HL-60 (cell line): ENCODE results near the gene EDIL3.
A peak's percentile ranks its signal among the peaks of the same experiment; 100 is the strongest.

Experiments
- DNase-seq, 2 experiments: peaks; one replicate each; pipeline ENCODE4 v3.0.0-alpha.2; 2010 to 2020; ENCODE audit warnings: low read depth in 1 of 2, low spot score in 1 of 2
- H3K27ac ChIP-seq: fragments of 250-450 bp; sonication (Bioruptor Pico); replicated peaks from 2 replicates; pipeline ENCODE4 v1.5.1; 2020; ENCODE audit warnings: mild to moderate bottlenecking, moderate library complexity
- H3K27me3 ChIP-seq: fragments of 250-450 bp; sonication (Bioruptor Pico); 2 replicates; pipeline ENCODE4 v1.5.1; 2021; ENCODE audit warnings: mild to moderate bottlenecking, moderate library complexity; ENCODE audit not compliant: insufficient read depth, poor library complexity, severe bottlenecking
- H3K4me3 ChIP-seq: replicated peaks from 2 replicates; pipeline ENCODE4 v1.5.1; 2011; ENCODE audit warnings: mild to moderate bottlenecking, control low read depth, low read length; ENCODE audit not compliant: insufficient read depth
- GABPA ChIP-seq: IDR thresholded peaks from 2 replicates; pipeline ENCODE4 v1.6.1; 2012; ENCODE audit warnings: low read depth
- POLR2AphosphoS5 ChIP-seq: IDR thresholded peaks from 2 replicates; pipeline ENCODE4 v1.6.1; 2012; ENCODE audit warnings: low read depth
- SPI1 ChIP-seq: IDR thresholded peaks from 2 replicates; pipeline ENCODE4 v1.6.1; 2012; ENCODE audit warnings: low read depth, mild to moderate bottlenecking, borderline replicate concordance
- TF ChIP-seq, protein P1 (sequence below): IDR thresholded peaks from 2 replicates; pipeline ENCODE4 v1.6.1; 2012; ENCODE audit warnings: low read depth; ENCODE audit not compliant: insufficient replicate concordance
- TF ChIP-seq, protein P2 (sequence below): IDR thresholded peaks from one replicate; pipeline ENCODE4 v1.5.1; 2011; ENCODE audit warnings: low read length, control low read depth, inconsistent platforms; ENCODE audit not compliant: insufficient read depth

The EDIL3 gene

DNA sequence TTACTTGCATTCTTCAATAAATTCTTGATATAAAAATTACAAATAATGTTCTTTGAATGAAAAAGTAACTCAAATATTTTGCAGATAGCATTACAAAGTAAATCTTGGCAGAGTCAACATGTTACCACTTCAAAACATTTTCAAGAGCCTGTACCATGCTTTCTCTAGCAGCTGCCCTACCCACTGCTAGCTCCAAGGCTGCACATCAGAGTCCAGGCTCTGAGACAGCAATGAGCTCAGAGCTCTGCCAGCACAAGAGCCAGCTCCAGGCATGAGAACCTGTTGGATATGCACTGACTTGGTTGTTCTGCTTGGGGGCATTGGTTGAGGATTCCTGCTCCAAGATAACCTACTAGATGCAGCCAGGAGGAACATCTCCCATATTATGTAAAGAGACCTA lies 452.7 kb downstream of the EDIL3 start:
- Histone ChIP-seq H3K27ac (no peak overlapping the region), H3K27me3 (no peaks in the 10 kb centered on the region), H3K4me3 (no peak overlapping the region)
- no peak for DNase-seq
- TF ChIP-seq, protein P1, sequence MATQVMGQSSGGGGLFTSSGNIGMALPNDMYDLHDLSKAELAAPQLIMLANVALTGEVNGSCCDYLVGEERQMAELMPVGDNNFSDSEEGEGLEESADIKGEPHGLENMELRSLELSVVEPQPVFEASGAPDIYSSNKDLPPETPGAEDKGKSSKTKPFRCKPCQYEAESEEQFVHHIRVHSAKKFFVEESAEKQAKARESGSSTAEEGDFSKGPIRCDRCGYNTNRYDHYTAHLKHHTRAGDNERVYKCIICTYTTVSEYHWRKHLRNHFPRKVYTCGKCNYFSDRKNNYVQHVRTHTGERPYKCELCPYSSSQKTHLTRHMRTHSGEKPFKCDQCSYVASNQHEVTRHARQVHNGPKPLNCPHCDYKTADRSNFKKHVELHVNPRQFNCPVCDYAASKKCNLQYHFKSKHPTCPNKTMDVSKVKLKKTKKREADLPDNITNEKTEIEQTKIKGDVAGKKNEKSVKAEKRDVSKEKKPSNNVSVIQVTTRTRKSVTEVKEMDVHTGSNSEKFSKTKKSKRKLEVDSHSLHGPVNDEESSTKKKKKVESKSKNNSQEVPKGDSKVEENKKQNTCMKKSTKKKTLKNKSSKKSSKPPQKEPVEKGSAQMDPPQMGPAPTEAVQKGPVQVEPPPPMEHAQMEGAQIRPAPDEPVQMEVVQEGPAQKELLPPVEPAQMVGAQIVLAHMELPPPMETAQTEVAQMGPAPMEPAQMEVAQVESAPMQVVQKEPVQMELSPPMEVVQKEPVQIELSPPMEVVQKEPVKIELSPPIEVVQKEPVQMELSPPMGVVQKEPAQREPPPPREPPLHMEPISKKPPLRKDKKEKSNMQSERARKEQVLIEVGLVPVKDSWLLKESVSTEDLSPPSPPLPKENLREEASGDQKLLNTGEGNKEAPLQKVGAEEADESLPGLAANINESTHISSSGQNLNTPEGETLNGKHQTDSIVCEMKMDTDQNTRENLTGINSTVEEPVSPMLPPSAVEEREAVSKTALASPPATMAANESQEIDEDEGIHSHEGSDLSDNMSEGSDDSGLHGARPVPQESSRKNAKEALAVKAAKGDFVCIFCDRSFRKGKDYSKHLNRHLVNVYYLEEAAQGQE: no peak
- TF ChIP-seq SPI1 (no peak), GABPA (no peak), POLR2AphosphoS5 (no peak)
- TF ChIP-seq, protein P2, sequence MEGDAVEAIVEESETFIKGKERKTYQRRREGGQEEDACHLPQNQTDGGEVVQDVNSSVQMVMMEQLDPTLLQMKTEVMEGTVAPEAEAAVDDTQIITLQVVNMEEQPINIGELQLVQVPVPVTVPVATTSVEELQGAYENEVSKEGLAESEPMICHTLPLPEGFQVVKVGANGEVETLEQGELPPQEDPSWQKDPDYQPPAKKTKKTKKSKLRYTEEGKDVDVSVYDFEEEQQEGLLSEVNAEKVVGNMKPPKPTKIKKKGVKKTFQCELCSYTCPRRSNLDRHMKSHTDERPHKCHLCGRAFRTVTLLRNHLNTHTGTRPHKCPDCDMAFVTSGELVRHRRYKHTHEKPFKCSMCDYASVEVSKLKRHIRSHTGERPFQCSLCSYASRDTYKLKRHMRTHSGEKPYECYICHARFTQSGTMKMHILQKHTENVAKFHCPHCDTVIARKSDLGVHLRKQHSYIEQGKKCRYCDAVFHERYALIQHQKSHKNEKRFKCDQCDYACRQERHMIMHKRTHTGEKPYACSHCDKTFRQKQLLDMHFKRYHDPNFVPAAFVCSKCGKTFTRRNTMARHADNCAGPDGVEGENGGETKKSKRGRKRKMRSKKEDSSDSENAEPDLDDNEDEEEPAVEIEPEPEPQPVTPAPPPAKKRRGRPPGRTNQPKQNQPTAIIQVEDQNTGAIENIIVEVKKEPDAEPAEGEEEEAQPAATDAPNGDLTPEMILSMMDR: no peak

DNA sequence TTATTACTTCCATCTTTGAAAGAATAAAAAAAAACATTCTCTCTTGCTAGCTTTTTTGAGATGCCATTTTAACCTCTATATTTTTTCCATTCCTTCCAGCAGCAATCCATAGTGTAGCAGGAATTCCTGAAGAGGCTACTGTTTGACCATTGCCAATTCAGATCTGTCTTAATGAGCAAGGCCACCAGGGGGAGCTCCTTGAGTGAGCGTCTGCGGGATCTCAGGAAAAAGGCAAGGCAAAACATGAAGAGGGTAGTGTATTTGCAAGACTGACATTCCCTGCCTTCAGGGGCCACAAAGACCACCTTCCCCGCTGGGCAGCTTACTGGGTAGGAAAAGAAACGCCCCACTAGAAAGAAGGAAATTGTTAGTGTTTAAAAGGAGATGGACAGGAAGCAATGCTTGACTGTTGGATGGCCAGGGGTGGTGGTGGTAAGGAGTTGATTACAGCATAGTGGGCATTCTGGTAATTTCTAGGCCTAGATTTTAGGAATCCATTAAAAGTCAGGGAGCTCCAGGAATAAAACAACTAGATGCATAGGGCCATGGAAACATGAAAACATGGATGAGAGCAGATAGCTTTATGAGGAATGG lies 457.4 kb downstream of the EDIL3 start:
- DNase-seq: peak in 1 of 2 experiments; percentile 11
- TF ChIP-seq POLR2AphosphoS5: no peak
- TF ChIP-seq, protein P2: peak; percentile 15
- no peak overlapping the region for H3K27ac ChIP-seq
- H3K4me3 ChIP-seq: no peak overlapping the region
- no peaks in the 10 kb centered on the region for H3K27me3 ChIP-seq

DNA sequence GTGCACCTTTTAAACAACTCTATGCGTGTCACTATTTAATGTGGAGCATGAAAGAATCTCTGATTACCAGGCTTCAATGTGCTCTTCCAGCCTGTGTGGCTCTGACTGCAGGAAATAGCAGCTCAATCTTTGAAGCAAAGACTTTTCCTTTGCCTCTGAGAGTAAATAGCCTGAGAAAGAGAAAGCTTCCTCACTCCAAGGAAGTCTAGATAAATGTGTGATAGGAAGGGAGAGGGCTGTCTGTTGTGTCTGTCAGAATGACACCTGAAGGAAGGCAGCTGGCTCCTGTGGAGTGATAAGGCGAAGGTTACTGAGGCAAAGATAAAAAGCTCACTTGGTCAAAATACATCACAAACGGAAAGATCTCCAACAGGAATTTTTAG lies 458.7 kb downstream of the EDIL3 start:
- no peak for DNase-seq
- Histone ChIP-seq H3K4me3 (no peak overlapping the region), H3K27ac (no peak overlapping the region), H3K27me3 (no peaks in the 10 kb centered on the region)
- no peak for TF ChIP-seq GABPA
- TF ChIP-seq POLR2AphosphoS5: no peak
- TF ChIP-seq SPI1: no peak
- TF ChIP-seq, protein P1: no peak
- TF ChIP-seq, protein P2: no peak

DNA sequence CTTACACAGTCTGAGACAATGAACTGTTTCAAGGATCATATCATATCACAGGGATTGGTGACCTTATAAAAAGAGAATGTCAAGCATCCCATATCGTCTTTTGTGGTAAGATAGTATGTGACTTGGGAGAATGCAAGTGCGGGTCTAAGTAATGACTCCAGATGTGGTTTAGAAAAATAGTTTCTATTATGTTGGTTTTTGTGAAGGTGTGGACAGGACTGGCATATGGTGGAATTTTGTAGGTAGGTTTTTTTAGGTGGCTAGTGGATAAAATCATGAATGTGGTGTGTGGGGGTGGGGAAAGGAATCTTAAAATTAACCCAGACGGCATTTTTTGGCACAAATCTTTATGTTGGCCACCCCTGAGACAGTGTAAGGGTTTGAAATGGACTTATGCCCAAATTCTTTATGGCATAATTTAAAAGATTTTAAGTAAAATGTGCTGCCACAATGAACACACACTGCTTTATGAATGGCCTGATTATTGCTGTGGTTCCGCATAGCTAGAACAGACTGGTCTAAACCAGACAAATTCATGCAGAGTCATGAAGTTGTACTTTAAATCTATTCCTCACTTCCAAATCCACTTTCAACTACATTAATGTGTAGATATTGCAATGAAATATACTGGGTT lies 459.2 kb downstream of the EDIL3 start:
- Histone ChIP-seq H3K4me3 (no peak overlapping the region), H3K27ac (no peak overlapping the region), H3K27me3 (no peaks in the 10 kb centered on the region)
- no peak for DNase-seq
- TF ChIP-seq SPI1: no peak
- TF ChIP-seq, protein P1: no peak
- TF ChIP-seq, protein P2: no peak
- TF ChIP-seq POLR2AphosphoS5: no peak
